GM10847 (cell line): Measurements from ENCODE around the gene SLAMF1.

ENCODE experiments used
- POLR2A ChIP-seq: IDR thresholded peaks from 2 replicates; pipeline ENCODE4 v1.6.1; 2011; ENCODE audit not compliant: insufficient read length; ENCODE audit errors: extremely low read depth

The SLAMF1 gene

DNA sequence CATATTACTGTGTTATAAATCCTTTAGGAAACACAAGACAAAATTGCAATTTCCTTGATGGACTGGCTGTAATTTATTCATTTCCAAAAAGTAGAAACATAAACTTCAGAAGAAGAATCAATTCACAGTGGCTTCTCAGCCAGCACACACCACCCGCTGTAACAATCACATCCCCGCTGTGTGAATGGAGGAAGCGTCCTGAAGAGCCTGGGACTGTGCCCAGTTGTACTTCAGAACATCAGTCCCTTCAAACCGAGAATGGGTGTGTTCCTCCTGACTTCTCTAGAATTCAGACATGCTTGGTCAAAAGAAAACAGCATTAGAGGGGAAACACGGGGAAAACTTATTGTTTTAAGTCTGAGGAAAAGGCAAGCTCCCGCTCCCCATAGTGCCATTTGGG is 38.8 kb downstream of the SLAMF1 start:
- TF ChIP-seq POLR2A = no peak

DNA sequence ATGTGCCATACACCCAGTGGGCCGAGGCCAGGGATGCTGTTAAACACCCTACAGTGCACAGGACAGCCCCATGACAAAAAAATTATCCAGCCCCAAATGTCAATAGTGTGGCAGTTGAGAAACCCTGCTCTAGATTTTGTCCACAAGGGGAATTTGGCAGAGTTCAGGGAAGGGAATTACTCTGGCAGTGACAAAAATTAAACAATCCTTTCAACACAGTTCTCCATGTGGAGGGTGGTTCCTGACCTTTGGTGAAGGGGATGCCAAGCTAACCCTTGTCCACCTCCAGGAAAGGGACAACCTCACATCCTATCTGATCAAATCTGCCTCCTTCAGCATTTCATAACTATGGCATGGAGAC is 39.2 kb downstream of the SLAMF1 start:
- no peak for TF ChIP-seq POLR2A

DNA sequence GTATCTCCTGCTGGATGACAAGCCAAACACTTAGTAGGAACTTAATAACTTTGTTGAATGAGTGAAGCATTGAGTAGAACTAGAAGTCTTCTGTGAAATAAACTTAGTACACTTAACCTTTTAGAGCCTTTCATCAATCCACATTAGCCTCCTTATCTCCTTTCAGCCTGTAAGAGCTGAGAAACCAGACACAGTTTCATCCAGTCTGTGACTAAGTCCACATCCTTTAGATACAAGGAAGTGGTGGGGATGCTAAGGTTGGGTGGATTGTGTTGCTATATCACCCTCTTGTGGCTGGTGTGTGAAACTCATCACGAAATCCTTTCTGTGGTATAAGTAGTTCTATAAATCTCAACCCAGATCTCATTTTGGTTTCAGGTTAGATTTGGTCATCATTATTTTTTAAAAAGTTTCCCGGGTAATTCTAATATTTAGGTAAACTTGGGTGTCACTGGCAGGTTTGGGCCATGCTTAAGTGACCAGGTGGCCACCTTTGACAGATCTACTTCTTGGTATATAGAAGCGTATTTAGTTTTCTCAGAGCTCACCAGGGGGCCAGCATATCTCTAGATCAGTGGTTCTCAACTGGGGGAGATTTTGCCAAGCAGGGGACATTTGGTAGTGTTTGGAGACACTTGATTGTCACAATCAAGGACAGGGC is 39.7 kb downstream of the SLAMF1 start:
- no peak for TF ChIP-seq POLR2A

DNA sequence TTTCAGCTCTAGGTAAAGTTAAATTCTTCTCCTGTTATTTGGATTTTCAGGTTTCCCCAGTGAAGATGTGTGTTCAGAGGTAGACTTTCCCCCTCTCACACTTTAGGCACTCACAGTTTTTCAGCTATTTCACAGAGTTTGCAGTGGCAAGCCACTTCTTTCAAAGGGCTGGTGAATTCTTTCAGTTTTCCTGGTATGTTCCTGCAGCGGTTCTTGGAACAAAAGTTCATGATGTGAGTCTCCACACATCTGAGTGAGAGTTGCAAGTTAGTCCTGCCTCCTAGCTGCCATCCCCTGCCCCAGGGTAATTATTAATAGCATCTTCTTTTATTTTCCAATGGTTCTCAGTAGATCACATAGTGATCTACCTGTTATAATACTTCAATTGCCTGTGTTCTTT is 40.2 kb downstream of the SLAMF1 start:
- no peak for TF ChIP-seq POLR2A

DNA sequence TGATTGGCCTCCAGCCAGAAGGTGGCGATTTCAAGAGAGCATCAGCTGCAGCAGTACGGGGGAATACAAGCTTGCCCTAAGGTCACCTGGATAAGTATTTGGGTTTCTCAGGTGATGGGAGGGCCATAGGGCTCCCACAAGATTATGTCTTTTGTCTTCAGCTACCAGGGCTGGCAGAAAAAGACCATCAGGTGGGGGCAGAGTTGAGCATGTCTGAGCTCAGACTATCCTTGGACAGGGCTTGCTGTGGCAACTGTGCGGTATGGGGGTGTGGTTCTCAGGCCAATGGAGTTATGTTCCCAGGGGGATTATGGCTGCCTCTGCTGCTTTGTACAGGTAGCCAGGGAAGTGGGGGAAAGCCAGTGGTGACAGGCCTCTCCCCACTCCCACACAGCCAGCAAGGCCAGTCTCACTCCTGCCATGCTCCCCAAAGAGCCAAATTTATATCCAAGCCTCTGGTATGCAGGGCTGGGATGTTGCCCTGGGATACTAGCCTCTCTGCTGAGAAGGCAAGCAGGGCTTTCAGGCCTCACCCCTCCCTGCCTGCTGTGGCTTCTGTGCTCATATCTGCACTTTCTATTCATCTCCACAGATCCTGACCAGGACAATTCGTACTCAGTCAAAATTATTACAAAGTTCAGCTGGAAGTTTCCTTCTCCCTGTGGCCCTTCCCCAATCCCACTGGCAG is 40.9 kb downstream of the SLAMF1 start:
- TF ChIP-seq POLR2A = no peak

DNA sequence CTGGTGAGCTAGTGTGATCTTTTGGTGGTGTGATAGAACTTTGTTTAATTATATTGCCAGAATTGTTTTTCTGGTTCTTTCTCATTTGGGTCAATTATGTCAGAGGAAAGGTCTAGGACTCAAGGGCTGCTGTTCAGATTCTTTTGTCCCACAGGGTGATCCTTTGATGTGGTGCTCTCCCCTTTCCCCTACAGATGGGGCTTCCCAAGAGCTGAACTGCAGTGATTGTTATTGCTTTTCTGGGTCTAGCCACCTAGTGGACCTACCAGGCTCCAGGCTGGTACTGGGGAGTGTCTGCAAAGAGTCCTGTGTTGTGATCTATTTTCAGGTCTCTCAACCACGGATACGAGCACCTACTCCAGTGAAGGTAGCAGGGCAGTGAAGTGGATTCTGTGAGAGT is 41.6 kb downstream of the SLAMF1 start:
- no peak for TF ChIP-seq POLR2A

DNA sequence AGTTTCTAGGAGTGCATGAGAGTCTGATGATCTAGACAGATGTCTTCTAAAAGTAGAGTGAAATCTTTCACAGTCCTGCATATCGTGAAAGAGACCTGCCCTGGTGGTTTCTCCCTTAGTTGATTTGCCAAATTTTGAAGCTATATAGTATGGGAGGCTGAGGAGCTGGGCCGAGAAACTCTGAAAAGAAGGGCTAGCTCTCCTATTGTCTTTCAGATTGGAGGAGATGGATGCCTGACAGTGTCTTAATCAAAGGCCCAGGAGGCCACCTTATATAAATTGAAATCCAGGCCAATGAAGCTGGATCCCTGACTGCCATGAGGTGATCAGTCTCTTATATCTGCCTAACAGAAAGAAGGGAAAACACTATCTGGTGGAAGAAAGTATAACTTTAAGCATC is 49.1 kb downstream of the SLAMF1 start:
- no peak for TF ChIP-seq POLR2A

DNA sequence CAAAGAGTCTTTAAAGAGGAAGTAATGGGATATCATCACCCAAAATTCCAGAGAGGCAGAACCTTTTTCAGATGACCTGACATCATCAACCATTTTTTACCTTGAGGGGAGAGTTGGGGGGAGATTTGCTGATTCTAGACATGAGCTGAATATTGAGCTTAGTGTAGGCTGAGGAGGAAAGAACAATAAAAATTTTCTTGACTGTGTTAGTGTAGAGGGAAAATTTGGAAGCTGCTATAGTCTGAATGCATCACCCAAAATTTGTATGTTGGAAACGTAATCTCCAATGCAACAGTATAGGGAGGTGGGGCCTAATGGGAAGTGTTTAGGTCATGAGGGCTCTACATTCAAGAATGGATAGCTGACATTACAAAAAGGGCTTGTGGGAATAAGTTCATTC is 49.8 kb downstream of the SLAMF1 start:
- TF ChIP-seq POLR2A = no peak

DNA sequence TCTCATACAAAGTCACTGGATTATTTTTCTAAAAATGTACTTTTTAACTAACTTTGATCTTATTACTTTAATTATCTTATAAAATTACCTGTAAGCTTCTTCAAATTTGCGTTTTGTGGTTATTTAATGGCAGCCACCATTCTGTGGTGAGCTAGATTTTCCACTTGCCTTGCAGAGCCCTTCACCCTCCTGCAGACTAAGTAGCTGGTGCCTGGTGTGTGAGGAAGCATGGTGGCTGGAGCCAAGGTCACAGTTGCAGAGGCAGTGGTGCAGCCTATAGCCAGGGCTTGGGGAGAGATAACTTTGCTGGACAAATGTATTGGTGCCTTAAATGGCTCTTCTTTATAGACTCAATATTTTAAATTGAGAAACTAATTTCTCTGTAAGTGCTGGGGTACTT is 56.4 kb downstream of the SLAMF1 start:
- no peak for TF ChIP-seq POLR2A

DNA sequence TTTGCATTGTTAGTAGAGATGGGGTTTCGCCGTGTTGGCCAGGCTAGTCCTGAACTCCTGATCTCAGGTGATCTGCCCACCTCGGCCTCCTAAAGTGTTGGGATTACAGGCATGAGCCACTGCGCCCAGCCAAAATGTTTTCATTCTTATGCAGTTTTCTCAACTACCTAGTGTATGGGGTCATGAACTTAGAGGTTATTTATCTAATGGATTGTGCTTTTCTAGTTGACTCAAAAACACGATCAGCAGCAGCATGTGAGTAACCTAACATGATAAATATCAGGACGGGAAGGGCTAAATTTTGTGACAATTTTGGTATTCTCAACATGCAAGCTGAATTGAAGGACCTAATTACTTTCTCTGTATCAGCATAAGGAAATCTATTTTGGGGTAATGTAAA is 58.4 kb downstream of the SLAMF1 start:
- TF ChIP-seq POLR2A = no peak

DNA sequence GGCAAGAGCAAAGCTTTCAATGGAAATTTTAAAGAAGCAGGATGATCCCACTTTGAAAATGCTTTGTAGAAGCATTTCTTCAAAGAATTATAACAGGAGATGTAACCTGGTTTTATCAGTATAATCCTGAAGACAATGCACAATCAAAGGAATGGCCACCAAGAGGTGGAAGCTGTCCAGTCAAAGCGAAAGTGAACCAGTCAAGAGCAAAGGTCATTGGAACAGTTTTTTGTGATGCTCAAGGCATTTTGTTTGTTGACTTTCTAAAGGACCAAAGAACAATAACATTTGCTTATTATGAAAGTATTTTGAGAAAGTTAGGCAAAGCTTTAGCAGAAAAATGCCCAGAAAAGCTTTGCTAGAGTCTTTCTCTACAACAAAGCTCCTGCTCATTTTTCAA is 62.1 kb downstream of the SLAMF1 start:
- no peak for TF ChIP-seq POLR2A

DNA sequence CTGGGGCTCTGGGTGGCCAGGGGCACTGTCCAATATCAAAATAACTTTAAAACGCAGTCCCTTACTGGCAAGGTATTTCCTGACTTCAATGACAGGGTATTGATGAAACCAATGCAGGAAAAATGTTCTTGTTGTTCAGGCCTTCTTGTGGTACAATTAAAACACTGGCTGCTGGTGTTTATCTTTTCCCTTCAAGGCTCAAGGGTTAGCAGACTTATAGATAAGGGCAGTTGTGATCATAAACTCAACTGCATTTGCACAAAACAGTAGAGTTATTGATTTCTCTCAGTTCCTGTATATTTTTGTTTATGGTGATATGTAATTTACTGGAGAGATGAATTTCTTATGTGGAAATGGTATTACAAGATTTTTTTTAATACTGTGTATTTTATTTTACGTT is 64.9 kb downstream of the SLAMF1 start:
- no peak for TF ChIP-seq POLR2A

DNA sequence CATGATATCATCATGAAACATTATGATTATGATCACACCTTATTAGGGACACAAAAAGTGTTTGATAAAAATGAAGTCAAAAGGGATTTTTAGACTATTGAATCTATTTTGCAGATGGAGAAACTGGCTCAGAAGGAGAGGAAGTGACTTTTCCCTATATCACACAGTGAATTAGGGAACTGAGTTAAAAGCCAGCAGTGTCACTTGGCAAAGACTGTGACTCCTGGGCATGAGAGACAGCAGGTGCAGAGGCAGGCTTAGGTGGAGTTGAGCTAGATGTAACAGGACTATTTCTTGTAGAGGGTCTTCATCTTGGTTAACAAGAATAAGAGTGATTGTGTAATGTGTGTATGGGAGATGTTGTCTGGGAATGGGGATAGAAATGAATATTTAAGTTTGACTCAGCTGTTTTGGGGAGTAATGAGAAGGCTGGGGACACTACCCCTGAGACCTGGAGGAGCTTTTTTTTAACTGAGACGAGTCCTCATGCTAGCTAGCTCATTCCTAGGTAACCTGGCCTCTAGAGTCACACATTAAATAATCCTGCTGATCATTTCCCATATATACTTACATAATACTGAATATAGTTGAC is 66.5 kb downstream of the SLAMF1 start:
- TF ChIP-seq POLR2A = no peak

DNA sequence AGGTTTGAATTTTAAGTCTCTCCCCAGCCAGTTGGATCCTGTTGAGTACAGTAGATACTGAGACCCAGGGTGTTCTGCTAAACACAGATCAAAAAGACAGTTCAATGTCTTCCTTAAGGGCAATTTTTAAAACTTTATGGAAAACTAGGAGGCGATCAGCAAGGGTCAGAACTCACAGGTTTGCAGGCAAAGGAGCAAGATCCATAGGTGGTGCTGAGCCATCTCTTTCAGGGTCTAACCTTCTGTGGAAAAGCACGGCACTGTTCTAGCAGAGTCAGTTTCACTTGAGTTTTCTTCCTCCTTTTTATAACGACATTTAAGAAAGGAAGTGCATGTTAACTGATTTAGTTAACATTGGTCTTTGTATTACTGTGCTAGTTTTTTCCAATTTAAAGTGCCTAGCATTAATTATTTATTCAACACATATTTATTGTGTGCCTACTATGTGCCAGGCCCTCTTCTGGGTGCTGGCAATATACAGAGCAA is 67.6 kb downstream of the SLAMF1 start, which contains the start of gene CD84:
Gene CD84, minus strand, starts transcription at position 281 of the 486 bp plus-strand sequence. Its CDS starts 59 bp downstream, at position 222.
- no peak for TF ChIP-seq POLR2A

DNA sequence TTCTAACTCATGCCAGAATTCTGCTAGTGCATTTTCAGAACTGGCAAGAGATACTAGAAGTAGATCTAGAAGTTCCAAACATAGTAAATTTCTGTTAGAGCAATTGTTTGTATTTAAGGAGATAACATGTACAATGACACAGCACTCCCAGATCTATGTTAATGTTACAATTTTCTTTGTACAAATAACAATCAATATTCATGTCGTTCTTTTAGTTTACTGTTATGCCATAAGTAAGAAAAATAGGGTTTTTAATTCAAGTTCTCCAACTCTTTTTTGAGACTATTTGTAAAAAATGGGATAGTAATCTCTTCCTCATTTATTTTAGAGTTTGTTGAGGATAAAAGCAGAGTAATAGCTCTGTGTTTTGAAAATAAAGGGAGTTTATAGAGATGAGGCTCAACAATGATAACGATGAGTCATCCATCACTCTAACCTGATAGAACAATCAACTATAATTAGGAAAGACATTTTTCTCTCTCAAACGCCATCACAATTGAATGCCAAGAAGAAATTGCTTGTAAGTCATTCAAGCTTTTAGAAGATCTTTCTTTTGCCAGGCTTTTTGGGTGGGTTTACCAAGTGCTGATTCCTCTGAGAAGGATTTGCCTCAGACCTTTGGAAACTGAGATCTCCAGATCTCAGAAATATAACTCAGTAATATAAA is 68.2 kb downstream of the SLAMF1 start:
- TF ChIP-seq POLR2A = no peak

DNA sequence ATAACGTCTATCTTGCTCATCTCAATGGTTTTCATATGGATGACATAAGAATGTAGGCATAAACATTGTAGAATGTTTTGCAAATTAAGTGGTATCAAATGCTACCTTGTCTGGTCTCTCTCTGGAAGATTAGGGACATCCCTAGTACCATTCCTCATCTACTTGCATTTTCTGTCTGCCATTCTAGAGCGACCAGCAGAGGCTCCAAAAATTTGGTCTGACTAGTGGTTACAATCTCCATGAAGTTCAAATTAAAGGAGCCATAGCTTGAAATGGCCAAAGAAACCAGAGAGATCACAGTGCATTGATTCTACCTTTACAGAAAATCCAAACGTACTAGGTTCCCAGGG is 68.7 kb downstream of the SLAMF1 start:
- no peak for TF ChIP-seq POLR2A
